ENCODE data around the gene KANK3. TPM values are rescaled to one million over a fixed set of nuclear protein-coding genes. Genes with fewer than 3 reads are reported as not detected.

Gene KANK3
- total and polyA plus RNA-seq, 9 of the 15 experiments (the other 6 are each of a cell fraction or from before 2014, with no cell fraction given), result 0.03 to 0.40 (median 0.08) TPM; not detected in 6

- TF ChIP-seq POLR2AphosphoS5 (IDR thresholded peaks at IDR 0.05; ENCODE audit: control insufficient read depth, insufficient read depth, low read depth, low read length) (no peak), CBX5 (IDR thresholded peaks at IDR 0.05; ENCODE audit: borderline replicate concordance, low read depth) (no peak), RREB1 (CRISPR knock-in tag; IDR thresholded peaks at IDR 0.05) (no peak), ZNF354B (CRISPR knock-in tag; IDR thresholded peaks at IDR 0.05) (no peak), FOXM1 (IDR thresholded peaks at IDR 0.05; ENCODE audit: low read depth) (no peak), FOXM1 (CRISPR knock-in tag; IDR thresholded peaks at IDR 0.05; ENCODE audit: low read depth) (no peak), ZNF124 (CRISPR knock-in tag; IDR thresholded peaks at IDR 0.05) (no peak), ZBTB43 (CRISPR knock-in tag; IDR thresholded peaks at IDR 0.05) (no peak), HCFC1 (IDR thresholded peaks at IDR 0.05; ENCODE audit: low read depth, low read length) (no peak), THRAP3 (IDR thresholded peaks at IDR 0.05; ENCODE audit: borderline replicate concordance) (no peak), ASH1L (IDR thresholded peaks at IDR 0.05; ENCODE audit: borderline replicate concordance, low read depth, partially characterized antibody) (no peak), CUX1 (CRISPR knock-in tag; IDR thresholded peaks at IDR 0.05) (no peak), FOXP1 (CRISPR knock-in tag; IDR thresholded peaks at IDR 0.05) (no peak), PHF21A (IDR thresholded peaks at IDR 0.05; ENCODE audit: borderline replicate concordance, low read depth) (no peak), CCNT2 (IDR thresholded peaks at IDR 0.05; ENCODE audit: borderline replicate concordance, extremely low read depth, insufficient read length, low read depth, low read length) (no peak), TAF1 (IDR thresholded peaks at IDR 0.05; ENCODE audit: control insufficient read depth, extremely low read depth, insufficient read depth, low read length, severe bottlenecking) (no peak)
Observed at GRCh38 chr19:8386990-8387389, 43.9 kb upstream of the KANK3 start (continued).

Measured in K562 (cell line).